Measurements from ENCODE around the gene RBBP8NL. TPM values are rescaled to one million over a fixed set of nuclear protein-coding genes. Genes with fewer than 3 reads are reported as not detected.

The RBBP8NL gene
- total RNA-seq, 4 donors from 2014 or later, result not detected

DNA sequence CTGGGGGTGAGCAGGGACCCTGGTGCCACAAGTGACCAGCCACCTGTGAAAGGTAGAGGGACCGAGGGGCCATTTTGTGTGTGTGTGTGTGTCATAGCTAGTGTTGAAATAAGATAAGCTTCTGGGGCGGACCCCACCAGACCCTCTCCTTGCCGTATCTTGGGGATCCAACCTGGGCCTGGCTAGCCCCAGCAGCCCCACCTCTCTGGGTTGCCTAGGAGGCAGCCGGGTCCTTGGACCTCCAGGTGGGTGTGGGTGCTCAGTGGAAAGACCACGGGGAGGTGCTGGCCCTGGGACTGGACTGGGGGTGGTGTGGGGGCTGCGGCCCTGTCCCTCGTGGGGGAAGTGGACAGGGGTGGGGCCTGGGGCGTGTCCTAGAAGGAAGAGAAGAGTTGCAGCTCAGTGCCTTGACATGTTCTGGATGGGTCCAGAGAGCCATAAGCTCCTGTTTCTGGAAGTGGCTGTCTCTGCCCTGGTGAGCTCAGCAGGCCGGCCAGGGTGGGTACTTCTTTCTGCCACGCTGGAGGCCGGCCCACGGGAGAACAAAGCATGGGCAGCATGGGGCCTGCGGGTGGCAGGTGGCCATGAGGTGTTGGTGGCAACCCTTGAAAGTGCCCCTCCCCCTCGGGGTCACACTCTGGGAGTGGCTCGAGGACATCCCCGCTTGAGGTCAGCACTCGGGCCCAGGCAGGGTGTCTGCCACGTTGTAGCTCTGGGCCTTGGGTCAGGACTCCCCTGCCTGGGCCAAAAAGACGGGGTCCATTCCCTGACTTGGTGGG, 8.4 kb downstream of the RBBP8NL start:
- no peak for DNase-seq (ENCODE audit: extremely low spot score)
- no peak overlapping the region for H3K4me3 ChIP-seq
- peaks cover 0 to 57% (median 2%) of the 10 kb centered on the region in 4 donors for H3K27me3 ChIP-seq
- TF ChIP-seq, protein P1, sequence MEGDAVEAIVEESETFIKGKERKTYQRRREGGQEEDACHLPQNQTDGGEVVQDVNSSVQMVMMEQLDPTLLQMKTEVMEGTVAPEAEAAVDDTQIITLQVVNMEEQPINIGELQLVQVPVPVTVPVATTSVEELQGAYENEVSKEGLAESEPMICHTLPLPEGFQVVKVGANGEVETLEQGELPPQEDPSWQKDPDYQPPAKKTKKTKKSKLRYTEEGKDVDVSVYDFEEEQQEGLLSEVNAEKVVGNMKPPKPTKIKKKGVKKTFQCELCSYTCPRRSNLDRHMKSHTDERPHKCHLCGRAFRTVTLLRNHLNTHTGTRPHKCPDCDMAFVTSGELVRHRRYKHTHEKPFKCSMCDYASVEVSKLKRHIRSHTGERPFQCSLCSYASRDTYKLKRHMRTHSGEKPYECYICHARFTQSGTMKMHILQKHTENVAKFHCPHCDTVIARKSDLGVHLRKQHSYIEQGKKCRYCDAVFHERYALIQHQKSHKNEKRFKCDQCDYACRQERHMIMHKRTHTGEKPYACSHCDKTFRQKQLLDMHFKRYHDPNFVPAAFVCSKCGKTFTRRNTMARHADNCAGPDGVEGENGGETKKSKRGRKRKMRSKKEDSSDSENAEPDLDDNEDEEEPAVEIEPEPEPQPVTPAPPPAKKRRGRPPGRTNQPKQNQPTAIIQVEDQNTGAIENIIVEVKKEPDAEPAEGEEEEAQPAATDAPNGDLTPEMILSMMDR (IDR thresholded peaks at IDR 0.05), result no peak
- TF ChIP-seq POLR2AphosphoS5 (IDR thresholded peaks at IDR 0.05) (no peak), EP300 (IDR thresholded peaks at IDR 0.05) (no peak), POLR2A (IDR thresholded peaks at IDR 0.05; ENCODE audit: low read depth) (no peak)
- WGBS, result 70% methylated on average over 6 of the region's 19 CpGs
- no peaks in the 10 kb centered on the region for H3K9me3 ChIP-seq
- no peaks in the 10 kb centered on the region for H3K36me3 ChIP-seq
- intact Hi-C loops (cut with DNase I), result loop anchor here (10.0 kb wide), 1 partner anchor 196 kb away; no protein-coding TSS in a partner anchor
- H3K27ac ChIP-seq (replicated peaks in 1 of 4), result no peak overlapping the region
- H3K4me1 ChIP-seq, result no peaks in the 10 kb centered on the region

DNA sequence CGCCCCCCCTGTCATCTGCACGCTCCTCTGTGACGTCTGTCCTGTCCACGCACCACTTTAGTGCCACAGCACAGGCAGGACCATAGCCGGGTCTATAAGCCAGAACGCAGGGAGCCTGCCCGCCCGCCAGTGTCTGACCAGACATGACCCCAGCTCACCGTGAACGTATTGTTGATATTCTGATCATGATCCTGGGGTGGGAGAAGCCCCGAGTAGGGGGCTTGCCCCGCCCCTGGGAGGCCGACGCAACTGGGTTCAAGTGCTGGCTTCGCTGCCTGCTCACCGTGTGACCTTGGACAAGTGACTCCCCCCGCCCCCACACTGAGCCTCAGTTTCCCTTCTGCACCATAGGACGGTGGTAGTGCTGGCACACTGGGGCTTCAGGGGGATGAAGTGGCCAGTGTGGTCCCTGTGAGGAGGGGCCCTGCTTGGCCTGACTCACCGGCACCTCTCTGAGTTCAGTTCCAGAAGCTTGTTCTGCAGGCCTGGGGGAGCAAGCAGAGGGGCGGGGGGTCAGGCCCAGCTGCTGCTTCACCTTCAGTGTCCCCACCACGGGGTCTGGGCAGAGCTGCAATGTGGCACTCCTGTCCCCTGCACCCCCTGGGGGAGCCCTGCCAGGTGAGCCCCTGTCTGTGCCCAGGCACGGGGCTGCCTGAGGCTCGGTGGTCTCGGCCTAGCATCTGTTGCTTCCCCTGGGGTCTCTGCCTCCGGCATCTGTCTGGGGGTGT, 9.2 kb downstream of the RBBP8NL start:
- intact Hi-C loops (cut with DNase I), result loop anchor here (10.0 kb wide), 1 partner anchor 197 kb away; no protein-coding TSS in a partner anchor
- H3K9me3 ChIP-seq, result no peaks in the 10 kb centered on the region
- DNase-seq (ENCODE audit: extremely low spot score), result no peak

DNA sequence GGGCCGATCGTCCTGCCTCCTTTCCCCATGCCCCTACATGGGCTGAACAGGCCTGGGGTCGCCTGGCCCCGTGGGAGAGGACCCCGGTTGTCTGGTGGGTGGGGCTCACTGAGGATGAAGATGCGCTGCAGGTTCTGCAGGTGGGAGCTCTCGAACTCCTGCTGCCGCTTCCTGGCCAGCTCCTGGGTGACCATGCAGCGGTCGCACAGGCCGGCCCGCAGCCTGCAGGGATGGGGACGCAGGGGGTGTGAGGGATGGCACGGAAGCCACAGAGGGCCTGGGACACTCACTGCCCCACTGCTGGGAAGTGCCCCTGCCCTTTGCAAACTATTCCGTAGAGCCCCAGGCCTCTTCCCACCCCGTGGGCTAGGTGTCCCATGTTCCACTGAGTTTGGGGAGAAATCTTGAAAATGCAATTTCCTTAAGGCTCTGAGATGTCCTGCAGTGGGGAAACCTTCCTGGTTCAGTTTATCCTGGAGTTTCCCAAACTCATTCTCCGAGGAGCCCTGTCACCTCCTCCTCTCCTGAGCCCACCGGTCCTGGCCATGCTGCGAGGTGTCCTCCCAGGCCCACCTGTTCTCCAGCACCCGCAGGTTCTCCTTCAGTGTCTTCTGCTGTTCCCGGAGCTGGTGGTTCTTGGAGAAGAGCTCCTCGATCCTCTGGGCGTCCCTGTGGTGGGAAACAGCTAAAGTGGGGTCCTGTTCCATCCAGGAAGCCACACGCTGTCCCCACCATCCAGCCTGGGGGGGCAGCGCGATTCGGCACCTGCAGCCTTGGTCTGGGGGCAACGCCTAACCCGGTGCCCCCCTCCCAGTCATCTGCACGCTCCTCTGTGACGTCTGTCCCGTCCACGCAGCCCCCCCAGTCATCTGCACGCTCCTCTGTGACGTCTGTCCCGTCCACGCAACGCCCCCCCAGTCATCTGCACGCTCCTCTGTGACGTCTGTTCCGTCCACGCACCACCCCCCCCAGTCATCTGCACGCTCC, 10.4 kb downstream of the RBBP8NL start:
- intact Hi-C loops (cut with DNase I), result loop anchor here (10.0 kb wide), 1 partner anchor 198 kb away; no protein-coding TSS in a partner anchor
- no peak overlapping the region for H3K27ac ChIP-seq (replicated peaks in 1 of 4)
- H3K4me1 ChIP-seq, result no peaks in the 10 kb centered on the region
- H3K27me3 ChIP-seq, result peaks cover 0 to 46% (median 0%) of the 10 kb centered on the region in 4 donors
- 81% methylated on average over 37 of the region's 43 CpGs for WGBS
- no peaks in the 10 kb centered on the region for H3K9me3 ChIP-seq
- TF ChIP-seq POLR2A (IDR thresholded peaks at IDR 0.05; ENCODE audit: low read depth) (no peak), EP300 (IDR thresholded peaks at IDR 0.05) (no peak), POLR2AphosphoS5 (IDR thresholded peaks at IDR 0.05) (no peak)
- TF ChIP-seq, protein P1 (IDR thresholded peaks at IDR 0.05), result no peak
- no peak overlapping the region for H3K4me3 ChIP-seq
- DNase-seq (ENCODE audit: extremely low spot score), result no peak
- H3K36me3 ChIP-seq, result no peaks in the 10 kb centered on the region

More for the DNA sequence above, 9.2 kb downstream of the RBBP8NL start:
- WGBS, result 79% methylated on average over 20 of the region's 25 CpGs
- TF ChIP-seq POLR2AphosphoS5 (IDR thresholded peaks at IDR 0.05), result no peak
- TF ChIP-seq EP300 (IDR thresholded peaks at IDR 0.05), result no peak
- no peak for TF ChIP-seq POLR2A (IDR thresholded peaks at IDR 0.05; ENCODE audit: low read depth)
- TF ChIP-seq, protein P1 (IDR thresholded peaks at IDR 0.05), result no peak
- H3K27ac ChIP-seq (replicated peaks in 1 of 4), result no peak overlapping the region
- H3K27me3 ChIP-seq, result peaks cover 0 to 53% (median 0%) of the 10 kb centered on the region in 4 donors
- H3K36me3 ChIP-seq, result no peaks in the 10 kb centered on the region
- H3K4me1 ChIP-seq, result no peaks in the 10 kb centered on the region
- H3K4me3 ChIP-seq, result no peak overlapping the region

DNA sequence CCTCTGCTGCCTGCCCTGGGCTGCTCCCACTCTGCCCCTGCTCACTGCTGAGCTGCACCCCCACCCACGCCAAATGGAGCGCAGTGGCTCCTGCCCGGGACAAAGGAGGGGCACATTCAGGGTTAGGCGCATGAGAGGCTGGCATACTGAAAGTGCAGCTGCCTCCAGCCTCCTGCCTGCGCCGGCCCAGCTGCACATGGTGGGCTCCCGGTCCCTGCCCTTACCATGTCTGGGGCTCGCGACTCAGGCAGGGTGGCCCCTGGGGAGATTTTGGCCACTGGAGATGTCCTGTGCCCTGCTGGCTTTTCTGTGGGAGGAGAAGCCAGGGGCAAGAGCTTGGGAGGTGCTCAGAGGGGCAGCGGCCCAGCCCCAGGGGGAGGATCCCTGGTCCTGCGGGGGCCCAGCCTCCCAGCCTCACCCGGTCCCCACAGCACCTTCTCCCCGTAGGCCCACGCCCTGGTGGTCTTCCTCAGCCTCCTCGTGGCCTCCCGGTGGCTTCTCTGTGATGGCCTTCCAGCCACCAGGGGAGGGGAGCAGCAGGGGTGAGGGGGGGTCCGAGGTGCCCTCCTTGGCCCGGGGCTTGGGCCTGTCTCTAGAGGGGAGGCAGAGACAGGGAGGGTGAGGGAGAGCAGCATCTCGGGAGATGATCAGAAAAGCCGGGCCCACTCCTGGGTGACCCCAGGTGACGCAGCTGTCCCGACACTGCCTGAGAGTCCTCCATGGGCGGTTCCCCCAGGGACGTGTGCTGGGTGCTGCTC, 11.8 kb downstream of the RBBP8NL start:
- no peak overlapping the region for H3K27ac ChIP-seq (replicated peaks in 1 of 4)
- intact Hi-C loops (cut with DNase I), result loop anchor here (10.0 kb wide), 1 partner anchor 199 kb away; no protein-coding TSS in a partner anchor
- no peaks in the 10 kb centered on the region for H3K9me3 ChIP-seq
- no peaks in the 10 kb centered on the region for H3K36me3 ChIP-seq
- DNase-seq (ENCODE audit: extremely low spot score), result no peak
- TF ChIP-seq POLR2AphosphoS5 (IDR thresholded peaks at IDR 0.05) (no peak), POLR2A (IDR thresholded peaks at IDR 0.05; ENCODE audit: low read depth) (no peak), EP300 (IDR thresholded peaks at IDR 0.05) (no peak)
- TF ChIP-seq, protein P1 (IDR thresholded peaks at IDR 0.05), result no peak
- WGBS, result 83% methylated on average over 17 of the region's 24 CpGs
- H3K4me1 ChIP-seq, result peaks cover 0 to 4% (median 3%) of the 10 kb centered on the region in 4 donors
- no peak overlapping the region for H3K4me3 ChIP-seq
- H3K27me3 ChIP-seq, result peaks cover 0 to 46% (median 0%) of the 10 kb centered on the region in 4 donors

Data from esophagus muscularis mucosa (tissue), 4 donors.